CD4-positive, alpha-beta T cell treated with Interleukin-4 for 1 hour (primary cell): ENCODE measurements around the gene TRPM4.
"Not testable (repeated sequence)": the region's sequence is repeated elsewhere in the genome, so short reads cannot be mapped to it uniquely, and the experiment has no call there.

Experiments used
- DNase-seq, 2 donors: peaks; one replicate each; pipeline ENCODE4 v3.0.0-alpha.2; 2020 to 2022

TRPM4 gene

GRCh38 chr19:49127674-49128544 lies 29.7 kb upstream of the TRPM4 start:
- peak; percentile 96 to 98 for DNase-seq

GRCh38 chr19:49128545-49129237 lies 28.9 kb upstream of the TRPM4 start:
- DNase-seq = no peak

GRCh38 chr19:49129238-49129583 lies 28.4 kb upstream of the TRPM4 start:
- DNase-seq = no peak

GRCh38 chr19:49130325-49130724 lies 27.3 kb upstream of the TRPM4 start:
- DNase-seq = no peak

GRCh38 chr19:49132974-49133609 lies 24.5 kb upstream of the TRPM4 start:
- peak; percentile 47 to 50 for DNase-seq

- DNase-seq = peak; percentile 49 to 56
These were observed 23.8 kb upstream of the TRPM4 start for GRCh38 chr19:49133621-49134454.

- DNase-seq = no peak
These were observed 21.9 kb upstream of the TRPM4 start for GRCh38 chr19:49135686-49136085.

- DNase-seq = no peak
These were observed 20.8 kb upstream of the TRPM4 start for GRCh38 chr19:49136771-49137171.

GRCh38 chr19:49140951-49141350 lies 16.6 kb upstream of the TRPM4 start:
- no peak for DNase-seq

GRCh38 chr19:49141352-49141751 lies 16.2 kb upstream of the TRPM4 start:
- DNase-seq = no peak

GRCh38 chr19:49142866-49143335 lies 14.7 kb upstream of the TRPM4 start:
- peak; percentile 66 to 75 for DNase-seq

GRCh38 chr19:49145573-49146407 lies 11.8 kb upstream of the TRPM4 start:
- DNase-seq = peak; percentile 68 to 76

- DNase-seq = not testable (repeated sequence)
These were observed 11.2 kb upstream of the TRPM4 start for GRCh38 chr19:49146408-49146770.

GRCh38 chr19:49148044-49148682 lies 9.4 kb upstream of the TRPM4 start:
- DNase-seq = no peak

- peak; percentile 86 to 87 for DNase-seq
These were observed 8.6 kb upstream of the TRPM4 start for GRCh38 chr19:49148784-49149651.

GRCh38 chr19:49149652-49150105 lies 7.9 kb upstream of the TRPM4 start:
- DNase-seq = no peak

GRCh38 chr19:49150106-49150943 lies 7.3 kb upstream of the TRPM4 start:
- peak; percentile 41 to 47 for DNase-seq

GRCh38 chr19:49150944-49151243 lies 6.7 kb upstream of the TRPM4 start:
- no peak for DNase-seq
